Cardiac atrium fibroblast (primary cell): Measurements from ENCODE around the gene CFAP70. TPM values are rescaled to one million over a fixed set of nuclear protein-coding genes. Genes with fewer than 3 reads are reported as not detected.

Experiments used
- total RNA-seq: library from RNA; depleted of rRNA; stranded (reverse); fragments of >200 nt; gene quantifications from 2 replicates; pipeline ENCODE4 v1.2.3, GENCODE V29; 2015

The CFAP70 gene
- 0.16 and 0.18 TPM in 2 replicates for total RNA-seq

DNA sequence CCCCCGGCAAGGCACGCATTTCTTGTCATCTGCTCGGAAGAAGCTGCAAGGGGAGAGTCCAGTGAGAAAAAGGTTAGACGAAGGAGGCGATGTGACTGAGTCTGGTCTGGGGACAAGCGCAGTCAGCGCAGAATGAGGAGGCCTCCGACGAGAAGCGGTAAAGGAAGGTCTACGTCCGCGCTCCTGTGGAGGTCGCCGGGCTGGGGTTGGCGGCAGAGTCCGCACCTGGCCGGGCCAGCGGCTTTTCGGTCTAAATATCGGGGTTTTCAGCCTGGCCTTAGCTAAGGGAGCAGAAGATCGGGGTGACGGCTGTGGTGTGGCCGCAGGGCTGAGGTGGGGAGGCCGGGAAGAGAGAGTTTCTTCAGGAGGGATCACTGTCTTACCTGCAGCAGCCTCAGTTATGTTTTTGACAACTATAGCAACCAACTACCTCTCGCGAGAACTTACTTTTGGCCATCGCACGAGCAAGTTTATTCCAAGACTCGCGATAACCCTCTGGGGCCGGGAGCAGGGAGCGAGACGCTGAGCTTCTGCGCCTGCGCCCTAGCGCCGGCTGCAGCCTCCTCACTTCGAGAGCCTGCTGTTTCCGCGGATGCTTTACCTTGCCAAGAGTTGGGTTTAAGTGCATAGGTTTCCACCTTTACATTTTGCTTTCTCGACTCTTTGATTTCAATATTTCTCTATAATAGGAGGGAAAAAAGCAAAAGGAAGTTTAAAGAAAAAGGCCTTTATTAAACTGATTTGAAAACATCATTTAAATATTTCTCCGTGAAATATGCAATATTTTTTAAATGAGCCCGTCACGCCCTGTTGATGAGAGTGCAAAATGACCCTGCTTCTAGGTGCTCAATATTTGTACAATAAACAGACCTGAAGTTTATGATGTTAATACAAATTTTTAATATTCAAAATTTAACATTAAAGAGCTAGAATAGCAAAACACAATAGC is at the start of gene CFAP70:
Gene CFAP70, minus strand, starts transcription at position 534 of the 949 bp plus-strand sequence. CDS start 4,068 bp downstream, outside the sequence.

GRCh38 chr10:73252445-73253224 is 106.0 kb downstream of the CFAP70 start, which contains the start of gene MRPS16:
TSS of gene MRPS16 (minus strand) at chr10:73252644. CDS start at chr10:73252482, 162 bp downstream.

GRCh38 chr10:73246646-73247508 is 111.8 kb downstream of the CFAP70 start, which contains the start of gene DNAJC9:
TSS of gene DNAJC9 (minus strand) at chr10:73247255. CDS start at chr10:73247189, 66 bp downstream.

Other genes starting within 250 kb of the CFAP70 start
- 0.16 and 0.90 TPM in 2 replicates for gene NUDT13, start 248.4 kb downstream of the CFAP70 start, total RNA-seq
- 23.5 and 28.4 TPM in 2 replicates for gene ECD, start 190.9 kb downstream of the CFAP70 start, total RNA-seq
- 11.3 and 14.8 TPM in 2 replicates for gene FAM149B1, start 190.7 kb downstream of the CFAP70 start, total RNA-seq
- gene DNAJC9, start 111.6 kb downstream of the CFAP70 start, total RNA-seq: 11.3 and 11.9 TPM in 2 replicates
- 43.4 and 50.2 TPM in 2 replicates for gene MRPS16, start 106.2 kb downstream of the CFAP70 start, total RNA-seq
- gene ANXA7, start 55.2 kb upstream of the CFAP70 start, total RNA-seq: 68.6 and 95.7 TPM in 2 replicates
- gene MSS51, start 74.7 kb upstream of the CFAP70 start, total RNA-seq: 0.65 and 1.3 TPM in 2 replicates
- gene PPP3CB, start 137.2 kb upstream of the CFAP70 start, total RNA-seq: 24.9 and 27.2 TPM in 2 replicates
- gene USP54, start 232.5 kb upstream of the CFAP70 start, total RNA-seq: 5.4 and 5.5 TPM in 2 replicates